PC-9 (cell line): ENCODE measurements around the gene MRPL55.

Experiments used
- CTCF ChIP-seq: fragments of 200-600 bp; sonication (generic); conservative IDR thresholded peaks from 2 replicates; pipeline ENCODE4 v1.6.1; 2017; ENCODE audit warnings: mixed run types, antibody characterized with exemption, mild to moderate bottlenecking, moderate library complexity
- EZH2 ChIP-seq: fragments of 200-600 bp; sonication (generic); IDR thresholded peaks from 2 replicates; pipeline ENCODE4 v1.8.0; 2017; ENCODE audit warnings: antibody characterized with exemption, low read depth

GRCh38 chr1:228106800-228107054, 2.4 kb downstream of the MRPL55 start:
- TF ChIP-seq CTCF = no peak
- TF ChIP-seq EZH2 = no peak
